ENCODE results near the gene MFAP2. TPM values are rescaled to one million over a fixed set of nuclear protein-coding genes. Genes with fewer than 3 reads are reported as not detected.

MFAP2 gene
- polyA plus RNA-seq, 3 donors: 10.2 to 28.1 (median 25.5) TPM

Other genes with a start within 250 kb of the MFAP2 start
- not detected for gene RNU1-4, start 240.1 kb downstream of the MFAP2 start, polyA plus RNA-seq
- not detected for gene RNU1-2, start 84.6 kb downstream of the MFAP2 start, polyA plus RNA-seq
- 10 to 100 TPM; 19.5 to 42.2 (median 19.8) TPM for gene CROCC, start 58.7 kb downstream of the MFAP2 start, polyA plus RNA-seq
- gene ATP13A2, start 31.3 kb upstream of the MFAP2 start, polyA plus RNA-seq: 10 to 100 TPM; 14.2 to 36.9 (median 26.8) TPM
- 100 to 1,000 TPM in 2 of 3 donors, 10 to 100 TPM in 1; 79.6 to 164 (median 122) TPM for gene SDHB, start 73.4 kb upstream of the MFAP2 start, polyA plus RNA-seq
- gene PADI2, start 138.8 kb upstream of the MFAP2 start, polyA plus RNA-seq: 1 to 10 TPM; 1.2 to 4.3 (median 4.2) TPM
- gene PADI1, start 224.5 kb upstream of the MFAP2 start, polyA plus RNA-seq: under 1 TPM in 2 of 3 donors, not detected in 1; 0.03 to 0.21 TPM

All from adipose tissue (tissue), 3 donors.